SK-MEL-5 (cell line): Measurements from ENCODE around the gene MOGAT2. TPM values are rescaled to one million over a fixed set of nuclear protein-coding genes. Genes with fewer than 3 reads are reported as not detected.

ENCODE experiments used
- DNase-seq: peaks from one replicate; pipeline ENCODE4 v3.0.0-alpha.2; 2016; ENCODE audit warnings: low read depth, low spot score
- in situ Hi-C: cut with HindIII; loops from 2 replicates; pipeline ENCODE4 v1.10.0; 2016; ENCODE audit warnings: low sequenced_read_pairs, high pct_unique_total_duplicates, low pct_unique_long_range_greater_than_20kb
- small RNA-seq, 2 experiments: library from RNA; depleted of rRNA; stranded (forward); fragments of <200 nt; gene quantifications; one replicate each; pipeline ENCODE3, GENCODE V24; 2014
- total RNA-seq: library from RNA; depleted of rRNA; stranded (reverse); fragments of >200 nt; shearing (Covaris generic); gene quantifications from 2 replicates; pipeline ENCODE4 v1.2.3, GENCODE V29; 2014; rRNA removed

Gene MOGAT2
- total RNA-seq, 1 experiment from 2014 or later, result not detected

DNA sequence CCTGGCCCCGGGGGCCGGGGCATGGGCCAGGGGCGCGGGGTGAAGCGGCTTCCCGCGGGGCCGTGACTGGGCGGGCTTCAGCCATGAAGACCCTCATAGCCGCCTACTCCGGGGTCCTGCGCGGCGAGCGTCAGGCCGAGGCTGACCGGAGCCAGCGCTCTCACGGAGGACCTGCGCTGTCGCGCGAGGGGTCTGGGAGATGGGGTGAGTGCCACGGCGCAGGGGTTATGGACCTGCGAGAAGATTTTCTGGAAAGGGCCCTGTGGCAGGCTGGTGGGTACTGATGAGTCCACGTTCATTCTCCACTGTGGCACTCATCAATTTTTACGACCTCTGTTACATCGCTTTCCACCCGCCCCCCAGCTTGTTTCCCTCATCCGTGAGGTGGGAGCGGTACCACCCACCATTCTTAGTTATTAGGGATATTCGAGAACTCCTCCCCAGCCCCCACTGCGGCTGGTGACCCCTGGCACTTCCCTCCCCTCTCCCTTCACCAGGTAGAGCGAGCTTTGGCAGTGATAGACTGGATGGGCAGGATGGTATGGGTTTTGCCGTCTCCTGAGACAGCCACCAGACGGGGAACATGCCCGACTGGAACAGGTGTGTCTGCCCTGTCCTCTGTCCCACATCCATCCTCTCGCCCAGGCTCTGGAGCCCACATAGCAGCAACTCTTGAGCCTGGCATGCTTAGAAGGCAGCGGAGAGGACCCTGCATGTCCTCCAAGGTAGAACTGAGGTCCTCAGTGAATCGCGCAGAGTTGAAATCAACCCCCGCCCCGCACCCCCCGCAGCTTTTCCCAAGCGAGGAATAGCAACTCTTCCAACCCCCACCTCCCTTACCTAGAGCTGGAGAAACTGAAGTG, 51.5 kb downstream of the MOGAT2 start:
- in situ Hi-C loops, result no loop called here
- no peak for DNase-seq

GRCh38 chr11:75770102-75770501, 52.5 kb downstream of the MOGAT2 start:
- no peak for DNase-seq
- in situ Hi-C loops, result no loop called here

GRCh38 chr11:75771646-75772410, 54.2 kb downstream of the MOGAT2 start:
- in situ Hi-C loops, result no loop called here
- DNase-seq, result no peak

- in situ Hi-C loops, result no loop called here
- DNase-seq, result no peak
These were observed 56.1 kb downstream of the MOGAT2 start for GRCh38 chr11:75773595-75774353.

- in situ Hi-C loops, result no loop called here
These were observed 57.4 kb downstream of the MOGAT2 start for GRCh38 chr11:75775056-75775455.

GRCh38 chr11:75776546-75776945, 58.9 kb downstream of the MOGAT2 start:
- no peak for DNase-seq
- in situ Hi-C loops, result no loop called here

More at GRCh38 chr11:75775056-75775455, 57.4 kb downstream of the MOGAT2 start:
- DNase-seq, result no peak

- DNase-seq, result no peak
- in situ Hi-C loops, result no loop called here
These were observed 59.9 kb downstream of the MOGAT2 start for GRCh38 chr11:75777461-75778110.

- DNase-seq, result no peak
- in situ Hi-C loops, result no loop called here
These were observed 61.3 kb downstream of the MOGAT2 start for GRCh38 chr11:75778962-75779361.

DNA sequence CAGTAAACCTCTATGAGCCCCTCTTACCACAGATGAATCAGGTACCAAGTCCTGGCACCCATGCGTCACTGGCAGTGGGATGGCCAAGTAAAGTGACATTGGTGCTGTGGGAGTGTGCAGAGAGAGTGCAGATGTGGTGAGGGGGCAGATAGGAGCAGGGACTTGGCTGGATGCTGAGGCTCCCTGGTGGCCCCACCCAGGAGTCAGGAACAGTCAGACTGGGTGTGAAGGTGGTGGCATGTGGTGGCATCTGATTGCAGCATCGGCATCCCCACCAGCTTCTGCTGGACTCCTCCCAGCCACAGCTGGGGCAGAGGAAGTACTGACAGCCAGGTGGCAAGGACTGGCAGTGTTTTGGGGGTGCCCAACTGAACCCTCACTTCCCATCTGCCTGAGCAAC, 62.3 kb downstream of the MOGAT2 start:
- in situ Hi-C loops, result no loop called here
- no peak for DNase-seq

DNA sequence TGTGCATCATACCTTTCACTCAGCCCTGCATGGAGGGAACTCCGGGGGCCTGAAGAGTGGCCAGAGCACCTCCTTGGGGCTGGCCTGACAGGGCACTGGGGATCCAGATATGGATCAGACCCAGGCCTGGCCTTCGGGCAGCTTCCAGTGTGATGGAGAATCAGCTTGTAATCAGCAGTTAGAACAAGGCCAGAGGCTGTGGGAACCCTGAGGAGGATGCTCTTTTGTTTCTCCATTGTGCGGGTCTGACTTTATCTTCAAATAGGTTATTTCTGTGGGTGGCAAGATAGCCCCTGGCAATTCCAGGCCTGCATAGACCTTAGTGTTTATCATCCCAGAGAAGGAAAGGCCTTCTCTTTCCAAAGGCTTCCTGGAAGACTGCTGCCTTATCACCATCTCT, 63.2 kb downstream of the MOGAT2 start:
- no peak for DNase-seq

DNA sequence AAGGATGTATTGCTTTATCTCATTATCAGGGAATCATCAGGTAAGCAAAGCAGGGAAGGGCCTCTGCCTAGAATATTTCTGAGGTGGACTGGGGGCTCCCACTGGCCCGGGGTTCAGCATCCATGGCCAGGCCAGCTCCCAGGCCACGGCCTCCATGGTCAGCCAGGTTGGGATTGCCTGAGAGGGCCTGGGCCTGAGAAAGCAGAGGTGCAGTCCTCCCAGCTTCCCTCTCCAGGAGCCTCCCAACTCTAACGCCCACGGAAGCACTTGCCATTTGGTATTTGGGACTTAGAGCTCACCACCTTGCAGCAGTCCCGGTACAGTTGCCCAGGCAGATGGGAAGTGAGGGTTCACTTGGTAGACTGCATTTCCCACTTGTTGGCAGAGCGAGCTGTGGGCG, 63.7 kb downstream of the MOGAT2 start:
- no peak for DNase-seq
- in situ Hi-C loops, result no loop called here

More for the DNA sequence above, 63.2 kb downstream of the MOGAT2 start:
- in situ Hi-C loops, result no loop called here

- DNase-seq, result no peak
- in situ Hi-C loops, result no loop called here
These were observed 64.2 kb downstream of the MOGAT2 start for GRCh38 chr11:75781831-75782230.

Small RNA genes within 50 kb of the gene (small RNA-seq; reads per million reads assigned to genes)
- 0 to 0.05 reads per million in 2 experiments for gene RN7SL786P

Other genes starting within 250 kb of the MOGAT2 start
- 107 and 109 TPM in 2 replicates for gene GDPD5, start 191.9 kb upstream of the MOGAT2 start, total RNA-seq
- gene SERPINH1, start 155.6 kb upstream of the MOGAT2 start, total RNA-seq, result 21.5 and 21.6 TPM in 2 replicates
- 0.08 TPM in 1 of 2 replicates, not detected in the other for gene MAP6, start 48.8 kb upstream of the MOGAT2 start, total RNA-seq
- 3.9 and 4.1 TPM in 2 replicates for gene DGAT2, start 50.9 kb downstream of the MOGAT2 start, total RNA-seq
- gene UVRAG, start 97.4 kb downstream of the MOGAT2 start, total RNA-seq, result 18.3 and 19.2 TPM in 2 replicates